Airway epithelial cell (primary cell): Measurements from ENCODE around the gene MRPL17. TPM values are rescaled to one million over a fixed set of nuclear protein-coding genes. Genes with fewer than 3 reads are reported as not detected.

Experiments
- total RNA-seq: library from RNA; depleted of rRNA; stranded (reverse); fragments of >200 nt; gene quantifications from 2 replicates; pipeline ENCODE4 v1.2.3, GENCODE V29; 2015

Gene MRPL17
- 53.6 and 58.1 TPM in 2 replicates for total RNA-seq

DNA sequence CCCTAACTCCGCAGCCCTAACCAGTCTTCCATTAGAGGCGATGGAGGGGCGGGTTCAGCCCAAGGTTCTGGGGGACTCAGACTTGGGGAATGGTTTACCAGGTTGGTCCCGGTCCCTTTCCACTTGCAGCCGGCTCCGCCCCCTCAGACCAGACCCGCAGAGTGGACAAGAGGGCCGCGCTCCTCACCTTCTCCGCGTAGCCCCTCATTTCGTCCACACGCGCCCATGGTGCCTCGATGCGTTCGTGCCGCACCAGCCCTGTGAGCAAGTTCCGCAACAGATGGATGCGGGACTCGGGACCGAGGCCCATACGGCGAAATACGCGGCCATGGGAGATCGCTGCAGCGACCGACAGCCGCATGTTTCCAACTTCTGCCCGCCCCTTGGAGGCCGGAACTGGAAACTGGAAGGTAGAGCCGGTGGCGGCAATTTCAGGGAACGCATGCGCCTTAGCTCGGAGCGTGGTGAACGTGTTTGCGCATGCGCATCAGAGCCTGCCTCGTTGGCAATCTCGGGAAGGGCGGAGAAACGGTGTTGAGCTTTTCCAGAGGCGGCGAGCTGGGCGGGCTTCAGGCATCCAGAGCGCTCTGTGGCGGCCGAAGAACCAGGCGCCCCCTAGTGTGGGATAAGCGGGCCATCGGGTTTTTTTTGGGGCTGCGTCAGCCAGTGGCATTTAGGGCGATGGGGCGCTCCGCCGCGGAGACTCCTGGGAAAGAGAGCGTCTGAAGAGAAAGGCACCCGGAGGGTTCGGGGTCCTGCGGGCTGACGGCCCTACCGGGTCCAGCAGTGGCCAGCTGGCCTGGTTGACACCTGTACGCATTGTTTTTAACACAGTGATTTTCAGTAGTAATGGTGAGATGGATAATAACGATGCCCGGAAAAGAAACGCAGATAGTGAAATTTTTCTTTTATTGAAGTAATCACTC is at the start of gene MRPL17:
MRPL17 (minus strand) TSS at position 405 of the 926 bp plus-strand sequence; CDS start at position 361, 44 bp downstream.

DNA sequence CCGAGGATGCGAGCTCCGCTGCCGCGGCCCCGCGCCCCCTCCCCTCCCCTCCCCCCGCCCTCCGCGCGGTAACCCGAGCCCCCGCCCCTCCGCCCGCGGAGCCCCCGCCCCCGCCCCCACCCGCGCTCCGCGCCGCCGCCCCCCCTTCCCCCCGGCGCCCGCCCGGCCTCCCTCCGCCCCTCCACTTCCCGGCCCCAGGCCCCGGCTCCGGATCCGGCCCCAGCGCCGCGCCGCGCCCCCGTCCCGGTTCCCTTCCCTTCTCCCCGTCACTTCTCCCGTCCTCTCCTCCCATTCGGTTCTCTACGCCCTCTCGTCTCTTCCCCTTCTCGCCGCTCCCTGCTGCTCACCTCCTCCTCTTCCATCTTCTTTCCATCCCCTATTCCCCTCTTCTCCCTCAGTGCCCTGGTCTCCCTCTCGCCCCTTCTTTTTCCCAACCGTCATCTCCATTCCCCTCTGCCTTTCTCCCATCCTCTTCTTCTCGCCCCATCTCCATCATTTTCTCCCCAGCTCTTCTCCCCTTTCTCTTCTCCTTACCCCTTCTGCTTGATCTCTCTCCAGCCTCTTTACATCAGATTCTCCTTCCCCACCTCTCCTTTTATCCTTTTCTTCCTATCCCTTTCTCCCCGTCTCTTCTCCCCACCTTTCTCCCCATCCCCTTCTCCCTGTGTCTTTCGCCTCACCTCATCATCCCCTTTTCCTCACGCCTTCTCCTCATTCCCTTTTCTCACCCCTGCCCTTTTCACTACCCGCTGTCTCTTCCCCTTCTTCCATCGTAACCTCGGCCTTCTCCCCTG is 27.2 kb downstream of the MRPL17 start, which contains the start of gene DCHS1:
DCHS1 (minus strand) TSS at position 20 of the 794 bp plus-strand sequence. CDS start 14,196 bp downstream, outside the sequence.

Other genes starting within 250 kb of the MRPL17 start
- gene HPX, start 242.4 kb downstream of the MRPL17 start, total RNA-seq: 0.28 TPM in 1 of 2 replicates, not detected in the other
- 9.6 and 11.0 TPM in 2 replicates for gene TRIM3, start 209.4 kb downstream of the MRPL17 start, total RNA-seq
- 55.6 and 60.4 TPM in 2 replicates for gene ARFIP2, start 202.0 kb downstream of the MRPL17 start, total RNA-seq
- gene TIMM10B, start 201.8 kb downstream of the MRPL17 start, total RNA-seq: 25.0 and 37.7 TPM in 2 replicates
- gene DNHD1, start 186.1 kb downstream of the MRPL17 start, total RNA-seq: 1.1 and 2.0 TPM in 2 replicates
- 15.3 and 15.9 TPM in 2 replicates for gene RRP8, start 79.7 kb downstream of the MRPL17 start, total RNA-seq
- 63.5 and 73.3 TPM in 2 replicates for gene ILK, start 79.6 kb downstream of the MRPL17 start, total RNA-seq
- gene TAF10, start 71.1 kb downstream of the MRPL17 start, total RNA-seq: 66.9 and 85.6 TPM in 2 replicates
- gene TPP1, start 63.9 kb downstream of the MRPL17 start, total RNA-seq: 11.3 and 20.7 TPM in 2 replicates
- gene DCHS1, start 27.5 kb downstream of the MRPL17 start, total RNA-seq: 0.09 and 0.21 TPM in 2 replicates
- 0.07 TPM in 1 of 2 replicates, not detected in the other for gene OR2AG2, start 88.6 kb upstream of the MRPL17 start, total RNA-seq
- gene OR2AG1, start 99.7 kb upstream of the MRPL17 start, total RNA-seq: not detected in 2 replicates
- gene OR6A2, start 116.3 kb upstream of the MRPL17 start, total RNA-seq: not detected in 2 replicates
- gene OR10A5, start 162.3 kb upstream of the MRPL17 start, total RNA-seq: not detected in 2 replicates
- gene OR10A2, start 179.7 kb upstream of the MRPL17 start, total RNA-seq: not detected in 2 replicates
- gene OR10A4, start 193.3 kb upstream of the MRPL17 start, total RNA-seq: not detected in 2 replicates
- gene OR2D2, start 209.2 kb upstream of the MRPL17 start, total RNA-seq: not detected in 2 replicates
- gene OR2D3, start 237.7 kb upstream of the MRPL17 start, total RNA-seq: not detected in 2 replicates
- gene ZNF215, start 243.1 kb upstream of the MRPL17 start, total RNA-seq: 3.5 and 4.0 TPM in 2 replicates